ENCODE measurements around the gene ARL5C. TPM values are rescaled to one million over a fixed set of nuclear protein-coding genes. Genes with fewer than 3 reads are reported as not detected.

Gene ARL5C
- total RNA-seq (2022) = not detected in 2 replicates
- percentile 8 among the genes with signal in this experiment for Bru-seq, nascent RNA
- percentile 12 among the genes with signal in this experiment for BruChase-seq, experiment 1, labeled RNA remaining after a 2-hour chase
- percentile 15 among the genes with signal in this experiment for BruChase-seq, experiment 2, labeled RNA remaining after a 6-hour chase
- long read RNA-seq = 0 reads

- Mint-ChIP-seq H3K36me3 (ENCODE audit: insufficient read depth, unreplicated experiment) (no peaks in the 10 kb centered on the region), H3K9me3 (ENCODE audit: unreplicated experiment) (no peaks in the 10 kb centered on the region), H3K27me3 (ENCODE audit: insufficient read depth, unreplicated experiment) (no peaks in the 10 kb centered on the region), H3K4me3 (ENCODE audit: unreplicated experiment) (no peak within 1 kb of the TSS), H3K4me1 (ENCODE audit: low read depth, unreplicated experiment) (peaks cover 23% of the 10 kb centered on the region), H3K27ac (ENCODE audit: unreplicated experiment) (no peak within 1 kb of the TSS)
- ChIA-PET CTCF (interaction anchor here (1.5 kb wide), 1 partner anchor 9 kb away, joined by 10 read pairs; no protein-coding TSS in a partner anchor), POLR2A (no interaction called here)
- DNase-seq = no peak
- Histone ChIP-seq H3K9me3 (no peaks in the 10 kb centered on the region), H3K4me3 (ENCODE audit: low read depth, low read length) (no peak within 1 kb of the TSS), H3K36me3 (ENCODE audit: control insufficient read depth, insufficient read depth, low read length) (no peaks in the 10 kb centered on the region), H3K27me3 (replicated peaks; ENCODE audit: control insufficient read depth, insufficient read depth, low read length) (no peaks in the 10 kb centered on the region), H3K4me1 (peaks cover 21% of the 10 kb centered on the region)
- TF ChIP-seq CTCF (IDR thresholded peaks at IDR 0.05; ENCODE audit: insufficient read depth in 1 of 2, low read depth in 1 of 2, low read length in 1 of 2, severe bottlenecking in 1 of 2, unreplicated experiment in 1 of 2) = no peak
- intact Hi-C loops (cut with micrococcal nuclease; ENCODE audit: unreplicated experiment) = no loop called here
- no TSS peak for BruUV-seq (replicated peaks)
These were observed at the start of gene ARL5C for GRCh38 chr17:39165841-39166349. Gene ARL5C (minus strand): TSS chr17:39166161. CDS start chr17:39165760, 401 bp downstream.

GRCh38 chr17:39213852-39214251 lies 47.9 kb upstream of the ARL5C start:
- Mint-ChIP-seq H3K4me3 (ENCODE audit: unreplicated experiment) (no peak overlapping the region), H3K27me3 (ENCODE audit: insufficient read depth, unreplicated experiment) (peaks cover 17% of the 10 kb centered on the region), H3K9me3 (ENCODE audit: unreplicated experiment) (no peaks in the 10 kb centered on the region), H3K4me1 (ENCODE audit: low read depth, unreplicated experiment) (no peaks in the 10 kb centered on the region), H3K36me3 (ENCODE audit: insufficient read depth, unreplicated experiment) (no peaks in the 10 kb centered on the region), H3K27ac (ENCODE audit: unreplicated experiment) (no peak overlapping the region)
- Histone ChIP-seq H3K4me3 (ENCODE audit: low read depth, low read length) (no peak overlapping the region), H3K4me1 (no peaks in the 10 kb centered on the region), H3K9me3 (no peaks in the 10 kb centered on the region), H3K36me3 (ENCODE audit: control insufficient read depth, insufficient read depth, low read length) (no peaks in the 10 kb centered on the region), H3K27me3 (replicated peaks; ENCODE audit: control insufficient read depth, insufficient read depth, low read length) (no peaks in the 10 kb centered on the region)
- no peak for TF ChIP-seq CTCF (IDR thresholded peaks at IDR 0.05; ENCODE audit: insufficient read depth in 1 of 2, low read depth in 1 of 2, low read length in 1 of 2, severe bottlenecking in 1 of 2, unreplicated experiment in 1 of 2)
- ChIA-PET POLR2A (no interaction called here), CTCF (interaction anchor here (1.4 kb wide), 1 partner anchor 26 kb away, joined by 3 read pairs; no protein-coding TSS in a partner anchor)
- DNase-seq = no peak
- no TSS peak for BruUV-seq (replicated peaks)
- intact Hi-C loops (cut with micrococcal nuclease; ENCODE audit: unreplicated experiment) = no loop called here

- H3K27me3 ChIP-seq (replicated peaks; ENCODE audit: control insufficient read depth, insufficient read depth, low read length) = no peaks in the 10 kb centered on the region
- no peak for TF ChIP-seq CTCF (IDR thresholded peaks at IDR 0.05; ENCODE audit: insufficient read depth in 1 of 2, low read depth in 1 of 2, low read length in 1 of 2, severe bottlenecking in 1 of 2, unreplicated experiment in 1 of 2)
- no peaks in the 10 kb centered on the region for H3K4me1 ChIP-seq
- CTCF ChIA-PET = interaction anchor here (1.4 kb wide), 1 partner anchor 27 kb away, joined by 3 read pairs; no protein-coding TSS in a partner anchor
- DNase-seq = no peak
- H3K36me3 ChIP-seq (ENCODE audit: control insufficient read depth, insufficient read depth, low read length) = no peaks in the 10 kb centered on the region
- H3K4me3 ChIP-seq (ENCODE audit: low read depth, low read length) = no peak overlapping the region
- no peak overlapping the region for H3K27ac Mint-ChIP-seq (ENCODE audit: unreplicated experiment)
- POLR2A ChIA-PET = no interaction called here
- H3K9me3 Mint-ChIP-seq (ENCODE audit: unreplicated experiment) = no peaks in the 10 kb centered on the region
- no TSS peak for BruUV-seq (replicated peaks)
- intact Hi-C loops (cut with micrococcal nuclease; ENCODE audit: unreplicated experiment) = no loop called here
- peaks cover 14% of the 10 kb centered on the region for H3K27me3 Mint-ChIP-seq (ENCODE audit: insufficient read depth, unreplicated experiment)
- no peaks in the 10 kb centered on the region for H3K36me3 Mint-ChIP-seq (ENCODE audit: insufficient read depth, unreplicated experiment)
- H3K4me3 Mint-ChIP-seq (ENCODE audit: unreplicated experiment) = no peak overlapping the region
- no peaks in the 10 kb centered on the region for H3K4me1 Mint-ChIP-seq (ENCODE audit: low read depth, unreplicated experiment)
- no peaks in the 10 kb centered on the region for H3K9me3 ChIP-seq
These were observed 47.0 kb upstream of the ARL5C start for GRCh38 chr17:39212841-39213480.

Data from Caco-2 (cell line).